ENCODE results near the gene NECAB2. TPM values are rescaled to one million over a fixed set of nuclear protein-coding genes. Genes with fewer than 3 reads are reported as not detected.

Gene NECAB2
- total RNA-seq, 1 donor from 2014 or later, result not detected

- no peak for DNase-seq (ENCODE audit: extremely low spot score, unreplicated experiment)
- no peak overlapping the region for H3K27ac Mint-ChIP-seq (ENCODE audit: unreplicated experiment)
- H3K36me3 Mint-ChIP-seq (ENCODE audit: unreplicated experiment), result peaks cover 4% of the 10 kb centered on the region
- TF ChIP-seq, protein P1, sequence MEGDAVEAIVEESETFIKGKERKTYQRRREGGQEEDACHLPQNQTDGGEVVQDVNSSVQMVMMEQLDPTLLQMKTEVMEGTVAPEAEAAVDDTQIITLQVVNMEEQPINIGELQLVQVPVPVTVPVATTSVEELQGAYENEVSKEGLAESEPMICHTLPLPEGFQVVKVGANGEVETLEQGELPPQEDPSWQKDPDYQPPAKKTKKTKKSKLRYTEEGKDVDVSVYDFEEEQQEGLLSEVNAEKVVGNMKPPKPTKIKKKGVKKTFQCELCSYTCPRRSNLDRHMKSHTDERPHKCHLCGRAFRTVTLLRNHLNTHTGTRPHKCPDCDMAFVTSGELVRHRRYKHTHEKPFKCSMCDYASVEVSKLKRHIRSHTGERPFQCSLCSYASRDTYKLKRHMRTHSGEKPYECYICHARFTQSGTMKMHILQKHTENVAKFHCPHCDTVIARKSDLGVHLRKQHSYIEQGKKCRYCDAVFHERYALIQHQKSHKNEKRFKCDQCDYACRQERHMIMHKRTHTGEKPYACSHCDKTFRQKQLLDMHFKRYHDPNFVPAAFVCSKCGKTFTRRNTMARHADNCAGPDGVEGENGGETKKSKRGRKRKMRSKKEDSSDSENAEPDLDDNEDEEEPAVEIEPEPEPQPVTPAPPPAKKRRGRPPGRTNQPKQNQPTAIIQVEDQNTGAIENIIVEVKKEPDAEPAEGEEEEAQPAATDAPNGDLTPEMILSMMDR (IDR thresholded peaks at IDR 0.05), result no peak
- H3K4me1 Mint-ChIP-seq (ENCODE audit: unreplicated experiment), result peaks cover 7% of the 10 kb centered on the region
- peaks cover 4% of the 10 kb centered on the region for H3K27me3 Mint-ChIP-seq (ENCODE audit: unreplicated experiment)
- no peak overlapping the region for H3K4me3 Mint-ChIP-seq (ENCODE audit: unreplicated experiment)
- H3K9me3 Mint-ChIP-seq (ENCODE audit: unreplicated experiment), result no peaks in the 10 kb centered on the region
Observed at GRCh38 chr16:83929811-83930555, 38.1 kb upstream of the NECAB2 start.

DNA sequence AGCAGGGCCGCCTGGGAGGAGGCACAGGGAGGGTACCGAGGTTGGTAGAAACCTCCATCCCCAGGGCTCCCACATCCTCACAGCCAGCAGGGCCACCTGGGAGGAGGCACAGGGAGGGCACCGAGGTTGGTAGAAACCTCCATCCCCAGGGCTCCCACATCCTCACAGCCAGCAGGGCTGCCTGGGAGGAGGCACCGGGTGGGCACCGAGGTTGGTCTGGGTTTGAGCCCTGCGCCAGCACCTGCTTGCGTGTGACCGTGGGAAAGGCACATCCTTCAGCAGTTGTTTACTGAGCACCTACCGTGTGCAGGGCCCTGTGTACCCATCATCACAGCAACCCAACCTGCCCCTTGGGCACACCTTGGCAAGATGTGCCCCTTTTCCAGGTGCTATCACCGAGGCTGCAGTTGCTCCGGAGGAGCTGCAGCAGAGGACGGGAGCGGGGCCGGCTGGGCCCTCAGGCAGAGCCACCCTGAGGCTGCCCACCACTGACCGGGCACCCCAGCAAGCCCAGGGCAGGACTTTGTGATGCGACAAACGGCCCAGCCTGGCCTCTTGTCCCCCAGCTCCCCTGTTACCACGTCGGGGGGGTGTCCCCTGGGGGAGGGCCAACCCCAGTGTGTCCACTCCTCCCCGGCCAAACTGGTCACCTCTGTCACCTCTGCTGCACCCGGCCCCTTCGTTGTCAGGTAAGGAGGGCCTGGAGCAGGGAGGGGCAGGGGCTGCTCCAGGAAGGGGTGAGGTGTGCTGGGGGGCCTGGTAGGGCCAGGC lies 37.1 kb upstream of the NECAB2 start:
- DNase-seq (ENCODE audit: extremely low spot score, unreplicated experiment), result no peak
- peaks cover 4% of the 10 kb centered on the region for H3K36me3 Mint-ChIP-seq (ENCODE audit: unreplicated experiment)
- H3K27ac Mint-ChIP-seq (ENCODE audit: unreplicated experiment), result no peak overlapping the region
- TF ChIP-seq, protein P1 (IDR thresholded peaks at IDR 0.05), result no peak
- peaks cover 7% of the 10 kb centered on the region for H3K4me1 Mint-ChIP-seq (ENCODE audit: unreplicated experiment)
- H3K9me3 Mint-ChIP-seq (ENCODE audit: unreplicated experiment), result no peaks in the 10 kb centered on the region
- H3K4me3 Mint-ChIP-seq (ENCODE audit: unreplicated experiment), result no peak overlapping the region
- peaks cover 6% of the 10 kb centered on the region for H3K27me3 Mint-ChIP-seq (ENCODE audit: unreplicated experiment)

GRCh38 chr16:83931556-83931955 lies 36.5 kb upstream of the NECAB2 start:
- TF ChIP-seq, protein P1 (IDR thresholded peaks at IDR 0.05), result no peak
- Mint-ChIP-seq H3K9me3 (ENCODE audit: unreplicated experiment) (no peaks in the 10 kb centered on the region), H3K4me3 (ENCODE audit: unreplicated experiment) (no peak overlapping the region), H3K27me3 (ENCODE audit: unreplicated experiment) (peaks cover 6% of the 10 kb centered on the region), H3K4me1 (ENCODE audit: unreplicated experiment) (peaks cover 5% of the 10 kb centered on the region), H3K36me3 (ENCODE audit: unreplicated experiment) (peaks cover 4% of the 10 kb centered on the region), H3K27ac (ENCODE audit: unreplicated experiment) (no peak overlapping the region)
- no peak for DNase-seq (ENCODE audit: extremely low spot score, unreplicated experiment)

- Mint-ChIP-seq H3K4me3 (ENCODE audit: unreplicated experiment) (no peak overlapping the region), H3K27me3 (ENCODE audit: unreplicated experiment) (peaks cover 6% of the 10 kb centered on the region)
Observed at GRCh38 chr16:83932304-83932703, 35.7 kb upstream of the NECAB2 start.

More at GRCh38 chr16:83932304-83932703, 35.7 kb upstream of the NECAB2 start:
- H3K9me3 Mint-ChIP-seq (ENCODE audit: unreplicated experiment), result no peaks in the 10 kb centered on the region
- TF ChIP-seq, protein P1 (IDR thresholded peaks at IDR 0.05), result no peak
- H3K36me3 Mint-ChIP-seq (ENCODE audit: unreplicated experiment), result peaks cover 4% of the 10 kb centered on the region
- H3K4me1 Mint-ChIP-seq (ENCODE audit: unreplicated experiment), result no peaks in the 10 kb centered on the region
- DNase-seq (ENCODE audit: extremely low spot score, unreplicated experiment), result no peak
- no peak overlapping the region for H3K27ac Mint-ChIP-seq (ENCODE audit: unreplicated experiment)
